A172 (cell line): Measurements from ENCODE around the gene OLA1. TPM values are rescaled to one million over a fixed set of nuclear protein-coding genes. Genes with fewer than 3 reads are reported as not detected.

Source experiments
- DNase-seq: peaks from one replicate; pipeline ENCODE4 v3.0.0-alpha.2; 2015; ENCODE audit warnings: low spot score
- total RNA-seq: library from RNA; depleted of rRNA; stranded (reverse); fragments of >200 nt; shearing (Covaris generic); gene quantifications from 2 replicates; pipeline ENCODE4 v1.2.3, GENCODE V29; 2014; rRNA removed

OLA1 gene
- total RNA-seq, 1 experiment from 2014 or later: 294 TPM

- peak; percentile 82 for DNase-seq
These were observed 212.2 kb downstream of the OLA1 start for GRCh38 chr2:174035981-174036742.

GRCh38 chr2:174035117-174035635 is 213.2 kb downstream of the OLA1 start:
- no peak for DNase-seq

DNA sequence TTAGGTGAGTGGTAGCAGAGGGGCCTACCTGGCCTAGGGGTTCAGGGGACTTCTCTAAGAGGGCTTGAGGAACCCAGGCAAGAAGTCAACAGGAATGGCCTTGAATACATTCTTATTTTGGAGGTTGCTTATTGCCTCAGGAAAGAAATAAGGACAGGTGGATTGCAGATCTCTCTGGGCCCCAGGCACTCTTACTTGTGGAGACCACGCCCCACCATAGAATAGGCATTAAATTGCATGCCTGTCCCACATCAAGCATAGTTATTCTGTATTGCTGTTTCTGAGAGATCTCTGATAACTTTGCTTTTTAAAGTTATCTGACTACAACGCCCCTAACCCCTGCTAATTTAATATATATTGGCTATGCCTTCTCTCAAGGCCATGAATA is 215.2 kb downstream of the OLA1 start:
- DNase-seq: no peak

GRCh38 chr2:174031226-174031625 is 217.1 kb downstream of the OLA1 start:
- no peak for DNase-seq

GRCh38 chr2:174028935-174029334 is 219.4 kb downstream of the OLA1 start:
- no peak for DNase-seq

GRCh38 chr2:174027956-174028355 is 220.4 kb downstream of the OLA1 start:
- DNase-seq: no peak

GRCh38 chr2:174026122-174026845 is 222.0 kb downstream of the OLA1 start:
- peak; percentile 63 for DNase-seq

- DNase-seq: no peak
These were observed 222.8 kb downstream of the OLA1 start for GRCh38 chr2:174025271-174026121.

GRCh38 chr2:174024524-174025270 is 223.6 kb downstream of the OLA1 start:
- DNase-seq: peak; percentile 38

DNA sequence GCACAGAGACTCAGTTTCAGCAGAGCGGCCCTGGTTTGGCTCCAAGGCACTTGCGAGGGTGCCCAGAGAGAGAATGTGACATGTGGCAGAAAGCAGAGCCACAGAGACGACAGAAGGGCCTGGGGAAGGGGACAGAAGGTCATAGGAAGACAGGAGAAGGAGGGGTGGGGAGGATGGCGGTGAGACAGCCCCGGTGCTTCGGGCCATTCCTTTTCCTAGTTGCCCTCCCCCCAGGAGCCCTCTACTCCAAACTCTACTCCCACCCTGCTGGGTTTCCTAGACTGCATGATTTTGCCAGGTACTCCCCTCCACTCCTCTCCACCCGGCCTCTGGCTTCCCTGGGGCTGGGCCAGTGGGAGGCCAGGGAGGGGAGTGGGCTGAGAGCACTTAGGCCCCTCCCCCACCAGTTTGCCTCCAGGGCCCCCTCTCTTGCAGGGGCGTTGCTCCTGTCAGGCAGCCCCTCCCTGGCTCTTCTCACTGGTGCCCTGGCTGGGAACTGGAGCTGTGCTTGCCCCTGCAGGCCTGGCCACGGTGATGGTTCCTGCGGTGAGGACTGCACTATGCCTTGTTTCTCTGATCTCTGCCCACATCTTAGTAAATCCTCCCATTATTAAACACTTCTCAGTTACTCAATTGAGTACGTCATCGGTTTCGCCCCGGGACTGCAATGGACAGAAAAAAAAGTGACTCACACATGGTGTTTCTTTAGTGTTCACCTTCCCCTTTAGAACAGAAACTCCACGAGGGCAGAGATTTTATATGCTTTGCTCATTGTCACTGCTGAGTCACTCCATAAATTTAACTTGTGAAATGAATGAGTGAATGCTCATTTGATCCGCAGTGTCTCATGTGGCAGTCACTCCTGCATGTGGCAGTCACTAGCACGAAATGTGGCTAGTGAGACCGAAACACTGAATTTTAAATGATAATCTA is 224.5 kb downstream of the OLA1 start:
- DNase-seq: no peak

Other genes starting within 250 kb of the OLA1 start
- 0.74 TPM in 1 of 2 replicates, not detected in the other for gene SP9, start 86.4 kb upstream of the OLA1 start, total RNA-seq
- 36.2 and 50.3 TPM in 2 replicates for gene SCRN3, start 147.2 kb upstream of the OLA1 start, total RNA-seq
- gene GPR155, start 238.5 kb upstream of the OLA1 start, total RNA-seq: 0.90 and 2.4 TPM in 2 replicates